K562 (cell line): ENCODE measurements around the gene SPTAN1.
A peak's percentile ranks its signal among the peaks of the same experiment; 100 is the strongest.

Experiments used
- ATF6 ChIP-seq: sonication (generic); formaldehyde crosslinking; IDR thresholded peaks from 2 replicates; pipeline ENCODE4 v1.4.0; 2020; ENCODE audit warnings: mild to moderate bottlenecking, missing genetic modification reagents
- CEBPZ ChIP-seq: fragments of 150-350 bp; IDR thresholded peaks from 2 replicates; pipeline ENCODE4 v1.6.1; 2014; ENCODE audit warnings: low read depth, mild to moderate bottlenecking, low read length, borderline replicate concordance
- CHD1 ChIP-seq: fragments of 200-600 bp; sonication (generic); IDR thresholded peaks from one replicate; pipeline ENCODE4 v1.6.1; 2012; ENCODE audit warnings: mild to moderate bottlenecking, moderate library complexity, low read length, inconsistent platforms
- EZH2 ChIP-seq: IDR thresholded peaks from 2 replicates; pipeline ENCODE4 v1.6.1; 2012; ENCODE audit warnings: low read depth, mild to moderate bottlenecking, inconsistent platforms, low read length, borderline replicate concordance
- FOXM1 ChIP-seq, 2 experiments: fragments of 450-650 bp in 1 of 2; sonication (generic) in 1 of 2; formaldehyde crosslinking in 1 of 2; IDR thresholded peaks; 2 replicates each; pipeline versions ENCODE4 v1.6.1 to v1.9.0; 2017 to 2022; ENCODE audit warnings: low read depth in 2 of 2, mild to moderate bottlenecking in 2 of 2, missing genetic modification reagents in 1 of 2, moderate library complexity in 1 of 2
- HMGXB4 ChIP-seq: sonication (generic); formaldehyde crosslinking; IDR thresholded peaks from 2 replicates; pipeline ENCODE4 v1.8.1; 2023; ENCODE audit warnings: mild to moderate bottlenecking, missing genetic modification reagents
- PATZ1 ChIP-seq: fragments of 250-450 bp; sonication (Bioruptor Pico); IDR thresholded peaks from 2 replicates; pipeline ENCODE4 v1.5.0; 2020; ENCODE audit warnings: mild to moderate bottlenecking, borderline replicate concordance
- REST ChIP-seq, 2 experiments: fragments of 450-650 bp; formaldehyde crosslinking in 1 of 2; IDR thresholded peaks; 2 replicates each; pipeline versions ENCODE4 v1.4.0 to v1.6.1; 2014 to 2020; ENCODE audit warnings: mild to moderate bottlenecking in 2 of 2, borderline replicate concordance in 1 of 2, low read depth in 1 of 2
- SRSF3 ChIP-seq: fragments of 200-400 bp; formaldehyde crosslinking; IDR thresholded peaks from 2 replicates; pipeline ENCODE4 v1.6.1; 2016; ENCODE audit warnings: mild to moderate bottlenecking, low read length, moderate library complexity; ENCODE audit not compliant: insufficient read depth
- ZFX ChIP-seq: sonication (generic); formaldehyde crosslinking; IDR thresholded peaks from 2 replicates; pipeline ENCODE4 v1.8.0; 2022; ENCODE audit warnings: mild to moderate bottlenecking, missing genetic modification reagents, moderate library complexity
- ZNF76 ChIP-seq: fragments of 250-450 bp; sonication (Bioruptor Pico); IDR thresholded peaks from 2 replicates; pipeline ENCODE4 v1.4.0; 2020; ENCODE audit warnings: mild to moderate bottlenecking, moderate library complexity, borderline replicate concordance
- ZNF766 ChIP-seq: fragments of 200-800 bp; sonication (Bioruptor generic); conservative IDR thresholded peaks from 2 replicates; pipeline ENCODE4 v1.6.1; 2016; ENCODE audit warnings: missing genetic modification characterization, missing compliant biosample characterization

GRCh38 chr9:128504485-128505413 is 47.6 kb upstream of the SPTAN1 start, which contains the start of gene GLE1:
- TF ChIP-seq REST (IDR thresholded peaks at IDR 0.05; ENCODE audit: borderline replicate concordance) (no peak), REST (CRISPR knock-in tag; IDR thresholded peaks at IDR 0.05; ENCODE audit: low read depth) (no peak), FOXM1 (IDR thresholded peaks at IDR 0.05; ENCODE audit: low read depth) (no peak), FOXM1 (CRISPR knock-in tag; IDR thresholded peaks at IDR 0.05; ENCODE audit: low read depth) (0 out of 2 replicates have a peak, but pooled peaks have one; percentile 60), CEBPZ (no peak), ATF6 (CRISPR knock-in tag) (peak; percentile 82), EZH2 (no peak), CHD1 (peak; percentile 69), SRSF3 (no peak), HMGXB4 (CRISPR knock-in tag) (no peak), PATZ1 (CRISPR knock-in tag) (no peak), ZFX (CRISPR knock-in tag) (peak; percentile 99), ZNF76 (CRISPR knock-in tag) (no peak), ZNF766 (no peak)
